AG08395 (cell line): Measurements from ENCODE around the gene MSLN.
"Not testable (repeated sequence)": the region's sequence is repeated elsewhere in the genome, so short reads cannot be mapped to it uniquely, and the experiment has no call there.

Experiments used
- DNase-seq: peaks from one replicate; pipeline ENCODE4 v3.0.0; 2012; ENCODE audit warnings: mixed read lengths, low spot score

Gene MSLN

DNA sequence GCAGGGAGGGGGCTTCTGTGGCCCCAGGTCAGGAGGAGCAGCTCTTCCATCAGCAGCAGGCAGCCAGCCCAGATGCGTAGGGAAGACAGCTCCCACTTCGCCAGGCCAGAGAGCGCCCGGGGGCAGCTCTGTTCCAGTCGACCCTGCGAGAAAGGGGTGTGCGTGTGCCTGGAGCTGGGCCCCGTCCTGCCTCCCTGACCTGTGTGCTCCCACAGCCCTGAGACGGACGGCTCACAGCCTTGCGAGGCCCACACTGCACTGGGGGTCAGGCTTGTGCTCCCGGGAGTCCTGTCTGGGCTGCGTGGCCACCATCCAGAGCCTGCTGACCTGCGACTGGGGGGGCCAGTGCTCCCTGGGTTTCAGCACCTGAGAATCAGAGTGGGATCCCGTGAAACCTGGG is 469 bp upstream of the MSLN start:
- DNase-seq: no peak

DNA sequence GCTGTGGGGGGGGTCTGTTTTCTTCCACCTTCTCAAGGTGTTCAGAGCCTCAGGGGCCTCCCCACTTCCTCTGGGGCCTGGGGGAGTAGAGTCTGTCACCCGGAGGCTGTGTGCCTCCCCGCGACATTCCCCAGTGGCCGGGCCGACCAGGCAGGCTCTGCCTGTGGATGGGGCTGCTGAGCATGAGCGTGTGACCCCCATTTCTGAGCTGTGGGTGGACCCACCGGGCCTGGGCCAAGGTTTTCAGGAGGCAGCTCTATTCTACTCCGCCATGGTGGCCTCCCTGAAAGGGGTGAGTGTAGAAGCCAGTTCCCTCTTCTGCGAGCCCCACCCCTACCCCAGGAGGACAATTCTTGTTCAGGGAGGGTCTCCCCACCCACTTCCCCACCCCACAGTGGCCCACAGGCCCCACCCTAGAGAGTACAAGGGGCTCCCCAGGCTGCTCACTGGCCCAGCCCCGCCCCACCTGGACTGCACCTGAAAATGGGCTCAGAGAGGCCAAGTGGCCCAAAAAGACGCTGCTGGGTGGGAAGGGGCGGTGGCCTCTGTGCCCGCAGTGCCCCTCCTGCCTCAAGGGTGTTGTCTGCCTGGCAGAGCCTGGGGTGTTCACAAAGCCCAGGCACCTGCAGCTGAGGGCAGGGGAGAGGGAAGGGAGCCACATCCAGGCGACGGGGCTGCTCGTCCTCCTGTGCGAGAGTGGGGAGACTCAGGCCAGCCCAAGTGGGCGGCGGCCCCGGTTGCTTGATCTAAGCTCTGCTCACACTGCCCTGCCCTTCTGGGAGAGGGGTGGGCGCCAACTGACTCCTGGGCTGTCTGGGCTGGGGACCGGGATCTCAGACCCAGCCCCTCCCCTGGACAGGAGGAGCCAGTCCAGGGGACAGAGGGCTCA is 1.3 kb downstream of the MSLN start:
- DNase-seq: no peak

DNA sequence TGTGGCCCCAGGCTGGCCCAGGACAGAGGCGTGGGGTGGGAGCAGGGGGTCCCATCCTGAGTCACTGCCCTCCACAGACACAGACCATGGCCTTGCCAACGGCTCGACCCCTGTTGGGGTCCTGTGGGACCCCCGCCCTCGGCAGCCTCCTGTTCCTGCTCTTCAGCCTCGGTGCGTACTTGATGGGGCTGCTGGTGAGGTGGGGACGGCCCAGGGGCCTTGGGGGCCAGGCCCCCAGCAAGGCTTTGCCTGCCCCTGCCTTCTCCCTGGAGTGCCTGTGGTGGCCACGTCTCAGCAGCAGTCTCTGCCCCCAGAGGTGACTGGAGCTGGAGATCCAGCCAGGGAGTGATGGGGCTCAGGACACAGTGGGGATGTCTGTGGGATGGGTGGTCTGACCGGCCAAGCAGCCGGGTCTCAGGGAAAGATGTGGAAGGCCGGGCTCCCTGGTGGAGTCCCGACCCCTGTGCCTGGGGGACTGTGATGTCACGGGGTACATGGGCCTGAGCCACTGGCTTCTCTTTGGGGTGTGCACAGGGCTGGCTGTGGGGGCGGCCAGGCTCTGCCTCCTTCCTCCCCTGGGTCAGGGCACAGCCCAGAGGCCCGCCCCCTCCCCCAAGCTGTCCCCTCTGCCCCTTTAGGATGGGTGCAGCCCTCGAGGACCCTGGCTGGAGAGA is 2.2 kb downstream of the MSLN start:
- DNase-seq: no peak

DNA sequence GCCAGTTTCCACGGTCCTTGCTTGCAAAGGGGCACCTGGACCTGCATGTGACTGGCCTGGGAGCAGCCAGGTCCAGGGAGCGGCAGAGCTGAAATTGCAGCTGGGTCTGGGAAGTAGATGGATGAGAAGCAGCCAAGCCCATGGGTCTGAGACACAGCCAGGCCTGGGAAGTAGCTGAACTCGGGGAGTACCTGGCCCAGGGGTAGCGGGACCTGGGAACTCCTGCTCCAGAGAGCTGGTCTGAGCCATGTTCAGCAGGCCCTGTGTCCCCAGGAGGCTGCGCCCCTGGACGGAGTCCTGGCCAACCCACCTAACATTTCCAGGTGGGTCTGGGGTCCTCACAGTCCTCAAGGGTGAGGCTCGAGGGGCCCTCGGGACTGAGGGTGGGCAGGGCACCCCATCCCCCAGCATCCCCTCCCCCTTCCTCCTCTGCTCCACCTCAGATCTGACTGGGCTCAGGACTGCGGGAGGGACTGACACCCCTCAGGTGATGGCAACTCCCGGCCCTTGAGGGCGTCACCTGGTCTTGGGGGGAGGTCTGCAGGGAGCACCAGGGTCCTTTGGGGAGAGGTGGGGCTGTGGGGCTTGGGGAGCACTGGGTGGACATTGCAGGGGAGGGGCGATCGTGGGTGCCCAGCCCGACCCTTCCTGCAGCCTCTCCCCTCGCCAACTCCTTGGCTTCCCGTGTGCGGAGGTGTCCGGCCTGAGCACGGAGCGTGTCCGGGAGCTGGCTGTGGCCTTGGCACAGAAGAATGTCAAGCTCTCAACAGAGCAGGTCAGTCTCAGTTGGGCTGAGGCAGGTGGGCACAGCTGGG is 3.0 kb downstream of the MSLN start:
- no peak for DNase-seq

DNA sequence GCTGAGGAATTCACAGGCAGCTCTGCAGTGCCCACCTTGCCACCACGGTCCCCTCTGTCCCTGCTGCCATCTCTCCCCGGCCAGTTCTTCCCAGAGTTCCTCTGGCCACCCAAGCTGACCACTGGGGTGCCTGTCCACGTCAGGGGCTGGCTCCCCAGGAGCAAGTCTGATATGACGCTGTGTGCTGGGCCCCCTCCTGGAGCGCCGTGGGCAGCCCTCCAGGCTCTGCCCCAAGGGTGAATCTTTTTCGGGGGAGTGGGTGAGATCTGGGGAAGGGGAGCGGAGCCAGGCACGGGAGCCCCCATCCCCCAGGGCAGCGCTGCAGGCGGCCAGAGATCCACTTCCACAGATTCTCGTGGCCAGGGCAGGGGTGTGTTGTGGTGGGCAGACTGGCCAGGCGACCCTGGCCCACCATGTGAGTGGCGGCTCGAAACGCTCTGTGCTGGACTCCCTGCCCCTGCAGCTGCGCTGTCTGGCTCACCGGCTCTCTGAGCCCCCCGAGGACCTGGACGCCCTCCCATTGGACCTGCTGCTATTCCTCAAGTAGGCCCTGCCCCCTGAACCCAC is 3.7 kb downstream of the MSLN start:
- DNase-seq: no peak

DNA sequence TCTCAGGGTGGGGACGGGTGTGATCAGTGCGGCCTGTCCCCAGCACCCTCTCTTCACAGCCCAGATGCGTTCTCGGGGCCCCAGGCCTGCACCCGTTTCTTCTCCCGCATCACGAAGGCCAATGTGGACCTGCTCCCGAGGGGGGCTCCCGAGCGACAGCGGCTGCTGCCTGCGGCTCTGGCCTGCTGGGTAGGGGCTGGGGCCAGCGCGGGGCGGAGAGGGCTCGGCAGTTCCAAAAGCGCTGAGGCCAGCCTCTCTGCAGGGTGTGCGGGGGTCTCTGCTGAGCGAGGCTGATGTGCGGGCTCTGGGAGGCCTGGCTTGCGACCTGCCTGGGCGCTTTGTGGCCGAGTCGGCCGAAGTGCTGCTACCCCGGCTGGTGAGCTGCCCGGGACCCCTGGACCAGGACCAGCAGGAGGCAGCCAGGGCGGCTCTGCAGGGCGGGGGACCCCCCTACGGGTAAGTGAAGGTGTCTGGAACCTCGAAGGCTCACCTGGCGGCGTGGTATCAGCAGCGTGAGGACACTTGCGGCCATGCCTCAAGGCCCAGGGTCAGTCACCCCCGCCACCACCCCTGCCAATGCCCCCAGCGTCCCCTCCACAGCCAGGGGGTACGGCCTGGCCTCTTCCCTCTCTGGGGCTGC is 4.4 kb downstream of the MSLN start:
- DNase-seq: no peak

DNA sequence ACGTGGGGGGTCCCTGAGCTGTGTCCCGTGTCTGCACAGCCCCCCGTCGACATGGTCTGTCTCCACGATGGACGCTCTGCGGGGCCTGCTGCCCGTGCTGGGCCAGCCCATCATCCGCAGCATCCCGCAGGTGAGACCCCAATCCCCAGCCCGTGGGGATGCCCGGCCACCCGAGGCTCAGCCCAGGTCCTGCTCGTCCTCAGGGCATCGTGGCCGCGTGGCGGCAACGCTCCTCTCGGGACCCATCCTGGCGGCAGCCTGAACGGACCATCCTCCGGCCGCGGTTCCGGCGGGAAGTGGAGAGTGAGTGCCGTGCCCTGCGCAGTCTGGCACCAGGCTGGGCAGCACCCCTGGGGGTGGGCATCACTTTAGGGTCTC is 4.9 kb downstream of the MSLN start:
- no peak for DNase-seq

DNA sequence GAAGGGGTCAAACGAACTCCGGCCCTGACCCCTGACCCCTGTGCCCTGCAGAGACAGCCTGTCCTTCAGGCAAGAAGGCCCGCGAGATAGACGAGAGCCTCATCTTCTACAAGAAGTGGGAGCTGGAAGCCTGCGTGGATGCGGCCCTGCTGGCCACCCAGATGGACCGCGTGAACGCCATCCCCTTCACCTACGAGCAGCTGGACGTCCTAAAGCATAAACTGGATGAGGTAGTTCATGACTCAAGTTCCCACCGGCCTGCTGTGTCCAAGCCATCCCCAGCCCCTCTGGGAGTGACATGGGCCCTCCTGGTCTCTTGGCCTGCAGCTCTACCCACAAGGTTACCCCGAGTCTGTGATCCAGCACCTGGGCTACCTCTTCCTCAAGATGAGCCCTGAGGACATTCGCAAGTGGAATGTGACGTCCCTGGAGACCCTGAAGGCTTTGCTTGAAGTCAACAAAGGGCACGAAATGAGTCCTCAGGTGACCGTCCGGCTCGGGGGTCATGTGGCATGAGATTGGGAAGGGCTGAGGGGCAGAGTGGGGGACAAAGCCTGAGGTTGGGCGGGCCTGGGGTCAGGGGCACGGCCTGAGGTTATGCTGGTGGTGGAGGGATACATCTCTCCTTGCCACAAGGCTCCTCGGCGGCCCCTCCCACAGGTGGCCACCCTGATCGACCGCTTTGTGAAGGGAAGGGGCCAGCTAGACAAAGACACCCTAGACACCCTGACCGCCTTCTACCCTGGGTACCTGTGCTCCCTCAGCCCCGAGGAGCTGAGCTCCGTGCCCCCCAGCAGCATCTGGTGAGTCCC is 5.7 kb downstream of the MSLN start:
- no peak for DNase-seq

DNA sequence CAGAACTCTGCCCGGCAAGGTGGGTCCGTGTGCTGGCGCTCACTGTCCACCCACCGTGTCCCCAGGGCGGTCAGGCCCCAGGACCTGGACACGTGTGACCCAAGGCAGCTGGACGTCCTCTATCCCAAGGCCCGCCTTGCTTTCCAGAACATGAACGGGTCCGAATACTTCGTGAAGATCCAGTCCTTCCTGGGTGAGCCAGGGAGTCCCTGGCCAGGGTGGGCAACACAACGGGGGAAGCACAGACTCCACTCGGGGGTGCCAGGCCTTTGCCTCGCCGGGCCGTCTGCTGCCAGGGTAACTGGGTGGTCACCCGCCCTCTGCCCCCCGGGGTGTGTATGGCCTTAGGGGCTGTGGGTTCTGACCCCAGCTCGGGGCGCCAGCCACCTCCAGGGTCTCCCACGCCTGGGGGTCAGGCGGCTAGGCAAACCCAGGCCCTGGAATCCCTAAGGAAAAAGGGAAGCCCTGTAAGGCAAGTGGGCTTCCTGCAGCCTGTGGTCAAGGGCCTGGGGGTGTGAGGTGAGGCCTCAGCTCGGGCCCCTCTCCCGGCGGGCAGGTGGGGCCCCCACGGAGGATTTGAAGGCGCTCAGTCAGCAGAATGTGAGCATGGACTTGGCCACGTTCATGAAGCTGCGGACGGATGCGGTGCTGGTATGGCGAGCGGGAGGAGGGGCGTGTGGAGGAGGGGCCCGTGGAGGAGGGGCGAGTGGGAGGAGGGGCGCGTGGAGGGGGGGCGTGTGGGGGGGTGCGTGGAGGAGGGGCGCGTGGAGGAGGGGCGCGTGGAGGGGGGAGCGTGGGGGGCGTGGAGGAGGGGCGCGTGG is 6.5 kb downstream of the MSLN start:
- DNase-seq: no peak

DNA sequence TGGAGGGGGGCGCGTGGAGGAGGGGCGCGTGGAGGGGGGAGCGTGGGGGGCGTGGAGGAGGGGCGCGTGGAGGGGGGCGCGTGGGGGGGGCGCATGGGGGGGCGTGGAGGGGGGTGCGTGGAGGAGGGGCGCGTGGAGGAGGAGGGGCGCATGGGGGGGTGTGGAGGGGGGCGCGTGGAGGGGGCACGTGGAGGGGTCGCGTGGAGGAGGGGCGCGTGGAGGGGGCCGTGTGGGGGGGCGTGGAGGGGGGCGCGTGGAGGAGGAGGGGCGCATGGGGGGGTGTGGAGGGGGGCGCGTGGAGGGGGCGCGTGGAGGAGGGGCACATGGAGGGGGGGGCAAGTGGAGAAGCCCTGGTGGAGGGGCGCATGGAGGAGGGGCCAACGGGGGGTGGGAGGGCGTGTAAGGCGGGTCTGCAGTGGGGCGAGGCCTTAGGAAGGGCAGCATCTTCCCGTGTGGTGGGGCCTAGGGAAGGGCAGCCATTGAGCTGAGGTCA is 7.3 kb downstream of the MSLN start:
- no peak for DNase-seq

DNA sequence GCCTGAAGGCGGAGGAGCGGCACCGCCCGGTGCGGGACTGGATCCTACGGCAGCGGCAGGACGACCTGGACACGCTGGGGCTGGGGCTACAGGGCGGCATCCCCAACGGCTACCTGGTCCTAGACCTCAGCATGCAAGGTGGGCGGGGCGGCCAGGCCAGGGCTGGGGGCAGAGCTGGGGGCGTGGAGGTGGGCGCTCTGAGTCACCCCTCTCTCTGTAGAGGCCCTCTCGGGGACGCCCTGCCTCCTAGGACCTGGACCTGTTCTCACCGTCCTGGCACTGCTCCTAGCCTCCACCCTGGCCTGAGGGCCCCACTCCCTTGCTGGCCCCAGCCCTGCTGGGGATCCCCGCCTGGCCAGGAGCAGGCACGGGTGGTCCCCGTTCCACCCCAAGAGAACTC is 7.9 kb downstream of the MSLN start:
- no peak for DNase-seq

DNA sequence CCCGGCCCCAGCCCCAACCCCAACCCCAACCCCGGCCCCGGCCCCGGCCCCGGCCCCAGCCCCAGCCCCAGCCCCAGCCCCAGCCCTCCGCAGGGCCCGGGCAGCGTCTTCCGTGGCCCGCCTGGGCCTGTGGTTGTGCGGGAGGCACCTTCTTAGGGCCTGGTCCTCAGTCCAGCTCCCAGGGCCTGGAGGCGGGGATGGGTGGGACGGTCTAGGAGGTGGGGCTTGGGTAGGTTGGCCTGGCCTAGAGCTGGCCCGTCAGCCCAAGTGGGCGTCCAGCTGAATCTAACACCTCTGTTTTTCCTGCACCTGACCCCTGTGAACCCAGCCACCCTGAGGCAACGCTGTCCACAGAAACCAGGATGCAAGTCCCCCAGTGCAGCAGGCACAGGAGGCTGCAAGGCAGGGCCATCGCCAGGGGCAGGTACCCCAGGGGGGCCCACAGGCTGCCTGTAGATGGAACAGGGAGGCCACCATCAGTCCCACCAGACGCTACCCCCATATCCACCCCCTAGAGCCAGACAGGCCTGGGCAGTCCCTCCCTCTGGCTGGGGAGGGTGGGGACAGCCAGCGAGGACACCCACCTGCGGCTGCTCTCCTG is 8.8 kb downstream of the MSLN start:
- DNase-seq: no peak

DNA sequence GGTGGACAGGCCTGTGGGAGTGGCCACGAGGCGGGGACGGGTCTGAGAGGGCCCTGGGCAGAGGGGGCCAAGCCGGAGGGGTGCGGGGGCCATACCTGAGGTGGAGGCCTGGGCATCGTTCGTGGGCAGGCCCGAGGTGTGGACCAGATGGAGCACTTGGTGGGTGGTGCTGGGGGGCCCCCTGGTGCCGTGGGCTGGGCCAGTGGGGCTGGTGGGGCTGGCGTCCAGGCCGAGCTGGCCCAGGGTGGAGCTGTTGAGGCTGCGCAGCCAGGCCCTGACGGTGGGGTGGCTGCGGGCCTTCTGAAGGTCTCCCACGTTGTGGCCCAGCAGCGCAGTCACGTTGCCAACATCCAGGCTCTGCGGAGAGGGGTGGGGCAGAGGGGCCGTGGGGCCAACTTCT is 9.4 kb downstream of the MSLN start:
- no peak for DNase-seq

DNA sequence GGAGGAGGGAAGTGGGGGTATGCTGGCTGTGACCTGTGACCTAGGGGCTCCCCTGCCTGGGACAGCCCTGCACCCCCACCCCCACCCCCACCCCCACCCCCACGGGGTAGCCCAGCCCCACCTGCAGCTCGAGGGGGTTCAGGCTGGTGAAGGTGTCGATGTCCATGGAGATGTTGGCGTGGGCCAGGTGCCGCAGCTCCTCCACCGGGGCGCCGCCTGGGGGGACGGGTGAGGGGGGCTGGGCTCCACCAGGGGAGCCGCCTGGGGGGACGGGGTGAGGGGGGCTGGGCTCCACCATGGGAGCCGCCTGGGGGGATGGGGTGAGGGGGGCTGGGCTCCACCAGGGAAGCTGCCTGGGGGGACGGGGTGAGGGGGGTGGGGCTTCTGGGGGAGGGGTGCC is 9.9 kb downstream of the MSLN start:
- DNase-seq: no peak

DNA sequence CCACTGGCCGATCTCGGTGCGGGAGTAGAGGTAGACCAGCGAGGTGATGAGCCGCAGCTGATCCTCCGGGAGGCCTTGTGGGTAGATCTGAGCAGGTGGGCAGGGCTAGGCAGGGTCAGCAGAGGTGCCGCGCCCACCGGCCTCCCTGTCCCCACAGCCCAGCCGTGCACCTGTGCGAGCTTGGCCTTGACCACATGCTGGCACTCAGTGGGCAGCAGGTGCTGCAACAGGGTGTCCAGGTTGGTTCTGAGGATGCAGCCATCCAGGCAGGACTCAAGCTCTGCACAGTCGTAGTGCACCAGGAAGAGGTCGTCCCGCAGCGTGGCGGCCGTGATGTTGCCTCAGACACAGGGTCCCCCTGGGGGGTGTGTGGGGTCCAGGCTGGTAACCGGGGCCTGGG is 12.4 kb downstream of the MSLN start:
- DNase-seq: no peak

DNA sequence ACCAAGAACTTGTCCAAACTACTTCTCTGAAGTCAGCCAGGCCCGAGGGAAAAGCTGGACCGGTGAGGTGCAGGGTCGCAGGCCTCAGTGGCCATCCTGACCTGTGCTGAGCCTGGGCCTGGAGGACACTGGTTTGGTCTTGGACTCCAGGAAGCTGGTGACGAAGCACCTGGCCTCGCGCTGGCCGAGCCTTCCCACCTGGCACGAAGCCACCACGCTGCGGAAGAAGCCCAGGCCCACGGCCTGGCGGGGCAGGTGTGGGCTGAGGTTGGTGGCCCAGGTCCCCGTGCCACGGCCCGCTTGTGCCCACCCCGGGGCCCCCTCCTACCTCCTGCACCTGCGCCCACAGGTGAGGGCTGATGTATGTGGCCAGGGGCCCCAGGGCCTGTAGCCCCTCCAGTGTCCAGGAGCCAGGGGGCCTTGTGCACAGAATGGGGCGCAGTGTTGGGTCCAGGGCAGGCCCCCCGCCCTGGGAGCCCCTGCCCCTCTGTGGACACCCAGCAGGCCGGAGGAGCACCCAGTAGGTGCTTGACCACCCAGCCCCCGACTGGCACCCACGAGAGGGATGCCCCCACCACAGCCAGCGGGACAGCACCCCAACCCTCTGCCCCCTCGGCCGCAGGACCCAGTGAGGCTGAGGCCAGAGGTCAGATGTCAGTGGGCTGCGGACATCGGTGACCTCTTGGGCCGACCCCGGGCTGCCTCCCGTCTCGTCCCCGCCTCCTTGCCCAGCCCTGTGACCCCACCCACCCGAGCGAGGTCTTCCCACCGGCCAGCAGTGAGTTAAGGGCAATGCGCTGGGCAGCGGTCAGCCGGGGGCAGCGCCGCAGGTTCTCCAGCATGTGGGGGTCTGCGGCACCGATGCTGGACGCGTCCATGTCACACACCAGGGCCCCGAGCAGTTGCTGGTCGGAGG is 13.8 kb downstream of the MSLN start:
- no peak for DNase-seq

DNA sequence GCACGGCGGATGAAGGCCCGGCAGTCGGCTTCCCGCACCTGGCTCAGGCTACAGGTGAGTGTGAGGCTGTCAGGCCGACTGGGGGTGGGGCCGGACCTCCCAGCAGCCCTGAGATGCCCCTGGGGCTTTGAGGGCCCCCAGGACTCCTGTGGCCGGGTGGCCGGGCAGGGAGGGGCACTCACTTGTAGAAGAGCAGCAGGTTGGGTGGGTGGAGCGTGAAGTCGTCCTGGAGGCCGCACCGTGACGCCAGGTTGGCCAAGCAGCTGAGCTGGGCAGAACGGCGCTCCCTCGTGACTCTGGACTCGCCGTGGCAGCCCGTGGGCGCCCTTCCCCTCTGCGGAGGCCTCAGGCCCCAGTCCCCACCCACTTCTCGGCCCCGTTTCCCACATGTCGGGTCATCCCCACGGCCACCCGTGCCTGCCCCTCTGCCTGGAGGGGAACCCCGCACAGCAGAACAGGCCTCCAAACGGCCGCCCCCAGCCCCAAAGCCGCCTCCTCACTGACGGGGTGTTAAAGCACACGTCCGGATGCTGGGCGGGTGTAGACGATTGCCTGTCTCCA is 14.8 kb downstream of the MSLN start:
- no peak for DNase-seq

DNA sequence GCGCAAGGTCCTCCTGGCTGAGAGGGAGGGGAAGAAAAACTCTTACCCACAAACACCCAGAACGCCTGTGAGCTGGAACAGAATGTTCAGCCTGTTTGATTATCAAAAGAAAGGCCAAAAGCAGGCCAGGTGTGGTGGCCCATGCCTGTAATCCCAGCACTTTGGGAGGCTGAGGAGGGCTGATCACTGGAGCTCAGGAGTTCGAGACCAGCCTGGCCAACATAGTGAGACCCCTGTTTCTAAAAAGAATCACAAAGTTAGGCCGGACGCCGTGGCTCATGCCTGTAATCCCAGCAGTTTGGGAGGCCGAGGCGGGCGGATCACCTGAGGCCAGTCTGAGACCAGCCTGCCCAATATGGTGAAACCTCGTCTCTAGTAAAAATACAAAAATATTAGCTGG is 15.8 kb downstream of the MSLN start:
- DNase-seq: not testable (repeated sequence)
